Pulmonary artery endothelial cell (primary cell): ENCODE results near the gene ABCC6. TPM values are rescaled to one million over a fixed set of nuclear protein-coding genes. Genes with fewer than 3 reads are reported as not detected.
"Not testable (repeated sequence)": the region's sequence is repeated elsewhere in the genome, so short reads cannot be mapped to it uniquely, and the experiment has no call there.

Source experiments
- DNase-seq: peaks from one replicate; pipeline ENCODE4 v3.0.0-alpha.2; 2011; ENCODE audit warnings: low read depth, low spot score
- total RNA-seq: library from RNA; depleted of rRNA; stranded (reverse); fragments of >200 nt; gene quantifications from 2 replicates; pipeline ENCODE4 v1.2.3, GENCODE V29; 2014

The ABCC6 gene
- total RNA-seq, 1 donor from 2014 or later, result 0.20 TPM

DNA sequence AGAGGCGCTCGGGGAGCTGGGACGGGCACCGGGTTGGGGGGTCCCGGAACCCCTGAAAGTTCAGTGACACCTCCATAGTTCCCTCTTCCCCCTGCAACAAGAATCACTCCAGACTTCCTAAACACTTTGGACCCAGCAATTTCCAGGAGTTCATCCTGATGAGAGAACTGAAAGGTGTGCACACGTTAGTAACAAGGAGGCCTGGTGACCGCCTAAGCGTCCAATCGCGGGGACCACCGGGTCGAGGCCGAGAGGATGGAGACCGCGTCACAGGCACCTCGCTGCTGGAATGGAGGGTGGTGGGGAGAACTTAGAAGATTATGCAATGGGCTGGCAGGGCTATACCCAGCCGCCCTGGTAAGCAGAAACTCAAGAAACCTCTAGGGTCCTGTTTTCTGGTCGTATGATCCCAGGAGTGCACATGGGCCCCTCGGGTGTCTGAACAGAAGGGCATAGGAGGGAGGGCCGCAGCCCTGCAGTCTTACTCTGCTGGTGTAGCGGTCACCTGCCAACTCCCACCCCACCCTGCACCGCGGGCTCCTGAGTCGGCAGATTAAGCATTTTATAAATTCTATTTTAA, 458 bp upstream of the ABCC6 start:
- DNase-seq, result not testable (repeated sequence)

DNA sequence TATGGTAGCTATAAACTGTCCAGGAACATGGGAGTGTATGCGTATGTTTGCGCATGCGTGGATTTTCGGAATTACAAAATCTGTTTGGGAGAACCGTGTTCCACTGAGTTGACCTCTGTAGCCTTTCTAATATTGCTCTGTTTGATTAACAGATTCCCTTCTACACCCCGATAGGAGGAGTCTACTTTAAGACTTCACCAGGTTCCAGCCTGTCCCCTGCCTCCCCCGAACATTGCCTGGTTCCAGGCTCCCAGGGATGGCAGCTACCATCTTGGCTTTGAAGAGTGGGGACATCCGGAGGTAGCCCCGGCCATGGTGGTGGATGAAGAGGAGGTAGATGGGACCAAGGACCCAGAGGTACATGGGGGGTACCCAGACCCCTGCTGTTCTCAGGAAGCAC, 1.9 kb downstream of the ABCC6 start:
- DNase-seq, result not testable (repeated sequence)

DNA sequence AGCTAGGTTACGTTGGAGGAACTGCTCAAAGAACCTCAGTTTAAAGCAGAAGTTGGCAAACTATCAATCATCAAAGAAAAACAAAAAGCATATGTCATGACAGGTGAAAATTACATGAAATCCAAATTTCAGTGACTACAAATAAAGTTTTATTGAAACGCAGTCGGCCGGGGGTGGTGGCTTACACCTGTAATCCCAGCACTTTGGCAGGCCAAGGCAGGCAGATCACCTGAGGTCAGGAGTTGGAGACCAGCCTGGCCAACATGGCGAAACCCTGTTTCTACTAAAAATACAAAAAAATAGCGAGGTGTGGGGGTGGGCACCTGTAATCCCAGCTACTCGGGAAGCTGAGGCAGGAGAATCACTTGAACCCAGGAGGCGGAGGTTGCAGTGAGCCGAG, 2.8 kb downstream of the ABCC6 start:
- DNase-seq, result not testable (repeated sequence)

DNA sequence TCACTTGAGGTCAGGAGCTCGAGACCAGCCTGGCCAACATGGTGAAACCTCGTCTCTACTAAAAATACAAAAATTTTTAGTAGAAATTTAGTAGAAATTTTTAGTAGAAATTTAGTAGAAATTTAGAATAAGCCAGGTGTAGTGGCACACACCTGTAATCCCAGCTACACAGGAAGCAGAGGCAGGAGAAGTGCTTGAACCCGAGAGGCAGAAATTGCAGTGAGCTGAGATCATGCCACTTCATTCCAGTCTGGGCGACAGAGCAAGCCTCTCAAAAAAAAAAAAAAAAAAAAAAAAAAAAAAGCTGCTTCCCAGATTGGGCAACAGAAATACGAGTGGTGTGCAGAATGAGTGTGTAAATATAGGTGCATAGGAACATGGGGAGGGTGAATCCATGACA, 4.5 kb downstream of the ABCC6 start:
- not testable (repeated sequence) for DNase-seq

DNA sequence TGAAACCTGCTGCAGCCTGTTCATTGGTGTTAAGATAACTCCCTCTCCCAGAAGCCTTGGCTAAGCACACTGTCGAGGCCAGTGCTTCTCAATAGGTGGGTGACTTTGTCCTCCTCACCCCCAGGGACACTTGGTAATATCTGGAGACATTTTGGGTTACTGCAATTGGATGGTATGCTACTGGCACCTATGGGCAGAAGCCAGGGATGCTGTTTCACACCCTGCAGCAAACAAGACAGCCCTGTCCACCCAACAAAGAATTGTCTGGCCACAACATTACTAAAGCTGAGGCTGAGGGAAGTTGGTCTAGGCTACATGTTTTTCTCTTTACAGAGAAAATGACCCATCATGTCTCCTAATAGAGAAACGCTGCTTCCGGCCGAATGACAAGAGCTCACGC, 4.9 kb downstream of the ABCC6 start:
- not testable (repeated sequence) for DNase-seq

DNA sequence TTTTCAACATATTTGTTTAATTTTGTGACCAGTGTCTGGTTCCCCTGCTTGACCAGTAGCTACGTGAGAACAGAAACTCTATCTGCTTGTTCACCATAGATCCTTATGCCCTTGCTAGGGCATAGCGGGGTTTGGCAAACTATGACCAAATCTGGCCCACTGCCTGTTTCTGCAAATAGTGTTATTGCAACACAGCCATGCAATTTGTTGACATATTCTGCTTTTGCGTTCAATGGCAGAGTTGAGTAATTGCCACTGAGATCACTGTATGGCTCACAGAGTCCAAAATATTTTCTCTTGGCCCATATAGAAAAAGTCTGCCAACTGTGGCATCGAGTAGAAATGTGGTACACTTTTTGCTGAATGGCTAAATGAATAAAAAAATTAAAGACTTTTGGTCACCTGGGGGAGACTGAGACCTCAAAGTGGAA, 9.4 kb downstream of the ABCC6 start:
- DNase-seq, result not testable (repeated sequence)

DNA sequence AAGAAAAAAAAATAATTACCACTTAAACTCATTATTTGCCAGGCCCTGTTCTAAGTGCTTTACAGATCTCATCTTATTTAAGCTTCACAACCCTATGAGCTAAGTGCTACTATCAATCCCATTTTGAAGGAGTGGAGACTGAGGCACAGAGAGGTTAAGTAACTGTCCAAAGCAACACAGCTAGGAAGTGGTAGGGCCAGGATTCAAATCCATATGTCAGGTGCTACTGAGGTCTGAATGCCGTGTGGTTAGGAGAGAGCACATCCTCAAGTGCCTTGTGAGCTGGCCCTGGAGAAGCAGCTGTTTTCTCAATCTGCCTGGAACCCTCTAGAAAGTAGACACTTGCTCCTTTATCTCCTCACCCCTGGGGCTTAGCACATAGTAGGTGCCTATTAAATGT, 11.9 kb downstream of the ABCC6 start:
- not testable (repeated sequence) for DNase-seq

DNA sequence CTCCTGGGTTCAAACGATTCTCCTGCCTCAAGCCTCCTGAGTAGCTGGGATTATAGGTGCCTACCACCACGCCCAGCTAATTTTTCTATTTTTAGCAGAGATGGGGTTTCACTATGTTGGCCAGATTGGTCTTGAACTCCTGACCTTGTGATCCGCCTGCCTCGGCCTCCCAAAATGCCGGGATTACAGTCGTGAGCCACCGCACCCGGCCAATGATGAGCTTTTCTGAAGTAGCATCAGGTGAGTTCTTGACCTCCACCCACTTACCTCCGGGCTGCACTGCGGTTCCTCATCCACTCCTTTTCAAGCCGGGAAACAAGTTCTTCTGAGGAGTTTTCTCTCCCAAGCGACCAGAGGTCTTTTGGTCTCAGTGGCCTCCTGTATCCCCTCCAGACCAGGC, 14.8 kb downstream of the ABCC6 start:
- DNase-seq, result not testable (repeated sequence)

DNA sequence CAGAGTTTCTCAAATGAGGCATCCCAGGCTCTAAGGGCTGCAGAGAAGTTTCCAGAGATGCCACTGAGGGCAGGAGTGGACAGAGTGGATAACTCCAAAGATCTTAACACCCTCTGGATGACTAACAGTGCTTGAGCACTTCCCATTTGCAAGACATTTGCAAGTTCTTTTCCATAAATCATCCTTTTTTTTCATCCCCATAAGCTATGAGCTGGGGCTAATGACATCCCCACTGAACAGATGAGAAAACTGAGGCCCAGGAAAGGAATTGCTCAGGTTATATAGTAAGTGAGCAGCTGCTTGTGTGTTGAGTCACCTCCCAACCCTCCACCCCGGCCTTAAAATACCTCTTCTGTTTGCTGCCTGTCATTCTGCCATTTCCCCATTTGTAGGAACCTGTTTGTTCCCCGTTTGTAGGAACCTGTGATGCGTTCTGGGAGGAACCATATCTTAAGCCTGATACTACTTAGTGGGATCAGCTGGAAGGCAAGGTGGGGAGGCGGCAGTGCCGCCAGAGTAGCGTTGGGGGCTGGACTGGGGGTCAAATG, 15.4 kb downstream of the ABCC6 start:
- not testable (repeated sequence) for DNase-seq

DNA sequence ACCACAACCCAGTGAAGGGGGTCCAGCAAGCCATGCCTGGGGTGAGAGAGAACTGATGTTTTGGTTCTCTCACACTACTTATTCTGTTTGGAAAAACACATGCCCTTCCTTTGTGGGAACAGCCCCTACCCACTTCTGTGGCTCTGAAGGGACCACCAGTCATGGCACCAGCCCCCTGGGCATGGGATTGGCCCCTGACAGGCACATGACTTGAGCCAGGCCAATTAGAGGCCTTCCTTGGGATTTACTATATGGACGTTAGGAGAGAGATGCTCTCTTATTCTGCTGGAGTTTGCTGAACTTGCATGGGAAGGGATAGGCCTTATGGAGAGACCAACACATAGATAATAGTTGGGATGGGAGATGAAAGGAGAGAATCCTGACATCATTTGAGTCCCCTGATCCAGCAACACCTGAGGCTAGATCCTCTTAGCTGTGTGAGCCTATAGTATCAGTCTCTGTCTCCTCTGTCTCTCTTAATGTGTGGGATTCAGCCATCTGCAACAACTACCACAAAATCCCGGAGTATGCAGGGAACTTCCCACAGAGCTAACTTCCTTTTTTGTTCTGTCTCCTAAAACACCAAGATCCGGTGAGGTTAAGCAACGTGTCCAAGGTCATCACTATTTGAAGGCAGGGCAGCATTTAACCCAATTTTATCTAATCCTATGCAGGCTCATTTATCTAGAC, 16.1 kb downstream of the ABCC6 start:
- not testable (repeated sequence) for DNase-seq

DNA sequence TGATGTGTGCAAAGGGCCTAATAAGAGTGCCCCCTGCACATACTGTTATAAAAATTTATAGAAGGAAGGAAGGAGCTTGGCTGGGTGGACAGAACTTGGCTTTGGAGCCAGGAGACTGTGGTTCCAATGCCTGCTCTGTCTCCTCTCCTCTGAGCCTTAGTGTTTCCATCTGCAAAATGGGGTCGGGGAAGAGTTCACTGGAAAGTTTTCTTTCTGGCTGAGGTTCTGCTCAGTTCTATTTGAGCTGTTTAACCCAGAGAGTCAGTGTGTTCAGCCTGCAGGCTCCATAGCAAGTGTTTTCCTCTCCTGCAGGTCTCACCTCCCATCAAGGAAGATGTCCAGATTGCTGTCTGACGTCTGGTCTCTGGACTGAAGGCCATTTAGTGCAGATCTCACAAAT, 17.4 kb downstream of the ABCC6 start:
- not testable (repeated sequence) for DNase-seq

DNA sequence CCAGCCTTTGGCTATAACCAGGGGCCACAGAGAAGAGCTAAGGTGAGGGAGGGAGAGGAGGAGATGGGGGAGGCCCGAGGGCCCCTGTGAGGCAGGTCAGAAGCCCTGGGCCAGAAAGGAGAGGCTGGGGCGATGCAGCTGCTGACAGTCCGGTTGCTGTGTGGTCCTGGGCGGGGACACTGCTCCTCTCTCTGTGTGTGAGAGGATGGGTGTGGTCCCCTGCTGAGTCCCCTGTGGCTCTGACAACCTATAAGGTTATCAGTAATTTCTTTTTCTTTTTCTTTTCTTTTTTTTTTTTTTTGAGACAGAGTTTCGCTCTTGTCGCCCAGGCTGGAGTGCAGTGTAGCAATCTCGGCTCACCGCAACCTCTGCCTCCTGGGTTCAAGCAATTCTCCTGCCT, 18.7 kb downstream of the ABCC6 start:
- DNase-seq, result not testable (repeated sequence)

DNA sequence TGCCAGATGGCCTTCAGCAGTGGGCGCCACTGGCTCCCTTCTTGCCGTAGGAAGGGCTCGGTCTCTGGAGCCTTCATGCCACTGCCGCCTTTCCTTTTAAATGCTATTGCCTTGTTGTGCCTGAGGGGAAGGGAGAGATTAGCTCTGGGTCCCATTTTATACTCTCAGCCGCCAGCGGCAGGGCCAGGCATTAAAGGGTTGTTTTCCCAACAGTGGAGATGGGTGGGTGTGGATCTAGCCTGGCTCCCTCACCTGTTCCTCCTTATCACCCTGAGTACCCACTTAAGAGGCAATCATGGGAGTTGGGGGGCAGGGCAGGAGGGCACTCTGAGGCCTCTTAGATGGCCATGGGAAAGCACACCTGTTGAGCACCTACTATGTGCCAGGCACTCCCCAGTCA, 19.8 kb downstream of the ABCC6 start:
- DNase-seq, result not testable (repeated sequence)

DNA sequence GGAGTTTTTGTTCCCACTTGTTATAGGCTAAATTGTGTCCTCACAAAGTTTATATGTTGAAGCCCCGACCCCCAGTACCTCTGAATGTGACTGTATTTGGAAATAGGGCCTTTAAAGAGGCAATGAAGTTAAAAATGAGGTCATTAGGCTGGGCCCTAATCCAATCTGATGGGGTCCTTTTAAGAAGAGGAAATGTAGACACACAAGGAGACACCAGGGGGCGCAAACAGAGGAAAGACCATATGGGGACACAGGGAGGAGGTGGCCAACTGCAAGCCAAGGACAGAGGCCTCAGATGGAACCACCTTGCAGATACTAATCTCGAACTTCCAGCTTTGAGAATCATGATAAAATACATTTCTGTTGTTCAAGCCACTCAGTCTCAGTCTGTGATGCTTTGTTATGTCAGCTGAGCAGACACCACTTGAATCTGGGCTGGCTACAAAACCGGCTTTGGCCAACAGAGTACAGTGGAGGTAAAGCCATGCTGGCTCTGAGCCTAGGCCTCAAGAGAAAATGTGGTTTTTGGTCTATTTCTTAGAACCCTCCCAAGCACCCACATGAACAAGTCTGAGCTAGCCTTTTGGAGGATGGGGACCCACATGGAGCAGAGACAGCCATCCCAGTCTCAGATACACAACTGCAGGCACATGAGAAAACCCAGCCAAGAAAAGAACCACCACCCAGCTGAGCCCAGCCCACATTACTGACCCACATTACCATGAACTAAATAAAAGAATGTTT, 20.7 kb downstream of the ABCC6 start:
- not testable (repeated sequence) for DNase-seq

DNA sequence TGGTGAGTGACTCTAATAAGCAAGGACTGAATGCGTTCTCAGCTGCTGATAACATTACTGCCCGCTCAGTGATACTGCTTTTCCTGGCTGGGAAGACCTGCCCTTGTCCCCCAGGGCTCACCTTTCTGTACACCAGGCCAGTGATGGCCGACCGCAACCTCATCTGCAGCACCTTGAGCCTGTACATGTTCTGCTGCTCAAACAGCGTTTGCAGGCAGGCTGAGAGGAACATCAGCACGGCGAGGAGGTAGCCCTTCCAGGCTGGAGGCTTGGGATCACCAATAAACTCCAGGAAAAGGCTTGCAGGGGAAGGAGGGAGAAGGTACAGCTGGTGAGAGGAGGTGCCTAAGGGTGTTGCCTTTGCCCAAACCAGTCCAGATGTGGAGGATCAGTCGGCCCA, 21.4 kb downstream of the ABCC6 start:
- not testable (repeated sequence) for DNase-seq

DNA sequence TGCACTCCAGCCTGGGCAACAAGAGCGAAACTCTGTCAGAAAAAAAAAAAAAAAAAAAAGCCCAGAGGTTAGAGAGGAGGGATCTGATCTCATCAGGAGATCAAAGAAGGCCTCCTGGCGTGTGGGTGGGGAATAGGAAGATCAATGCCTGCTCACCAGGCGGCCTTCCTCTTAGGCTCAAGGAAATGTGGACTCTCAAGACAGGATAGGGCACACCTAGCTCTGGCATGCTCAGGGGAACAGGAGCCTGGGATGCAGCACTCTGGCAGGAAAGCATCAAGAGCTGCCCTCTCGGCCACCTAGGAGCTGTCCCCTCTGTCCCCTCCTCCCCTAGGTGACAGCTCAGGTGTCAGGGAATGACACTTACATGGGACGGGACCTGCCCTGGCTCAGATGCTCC, 22.9 kb downstream of the ABCC6 start:
- not testable (repeated sequence) for DNase-seq

DNA sequence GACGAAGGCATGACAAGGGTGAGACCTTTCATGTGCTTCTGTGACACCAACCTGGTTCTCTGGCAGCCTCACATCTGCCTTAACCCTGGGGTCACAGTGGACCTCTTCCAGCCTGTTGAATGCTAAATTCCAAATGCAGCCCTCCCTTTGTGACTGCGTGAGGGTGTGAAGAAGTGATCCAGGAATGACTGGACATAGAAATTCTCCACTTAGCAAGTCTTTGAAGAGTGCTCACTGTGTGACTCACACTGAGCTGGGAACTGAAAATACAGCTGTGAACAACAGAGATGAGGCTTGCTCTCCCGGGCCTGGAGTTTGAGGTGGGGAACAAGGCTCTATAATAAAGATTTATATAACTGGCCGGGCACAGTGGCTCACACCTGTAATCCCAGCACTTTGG, 23.9 kb downstream of the ABCC6 start:
- not testable (repeated sequence) for DNase-seq

DNA sequence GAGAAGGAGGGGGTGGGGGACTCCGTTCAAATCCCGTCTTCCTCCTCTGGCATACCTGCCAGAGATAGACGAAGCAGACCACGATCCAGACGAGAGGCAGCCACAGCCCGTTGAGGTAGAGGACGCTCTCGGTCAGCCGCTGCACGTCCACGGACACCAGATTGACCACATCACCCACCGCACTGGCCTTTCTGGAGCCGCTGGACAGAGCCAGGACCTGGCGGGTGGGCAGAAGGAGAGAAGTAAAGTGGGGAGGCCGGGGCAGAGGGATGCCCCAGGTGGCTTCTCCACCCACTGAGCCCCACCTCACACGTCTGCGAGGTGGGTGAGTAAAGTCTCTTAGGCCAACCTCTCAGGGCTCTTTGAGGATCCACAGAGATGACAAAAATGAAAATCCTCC, 25.3 kb downstream of the ABCC6 start:
- DNase-seq, result no peak

DNA sequence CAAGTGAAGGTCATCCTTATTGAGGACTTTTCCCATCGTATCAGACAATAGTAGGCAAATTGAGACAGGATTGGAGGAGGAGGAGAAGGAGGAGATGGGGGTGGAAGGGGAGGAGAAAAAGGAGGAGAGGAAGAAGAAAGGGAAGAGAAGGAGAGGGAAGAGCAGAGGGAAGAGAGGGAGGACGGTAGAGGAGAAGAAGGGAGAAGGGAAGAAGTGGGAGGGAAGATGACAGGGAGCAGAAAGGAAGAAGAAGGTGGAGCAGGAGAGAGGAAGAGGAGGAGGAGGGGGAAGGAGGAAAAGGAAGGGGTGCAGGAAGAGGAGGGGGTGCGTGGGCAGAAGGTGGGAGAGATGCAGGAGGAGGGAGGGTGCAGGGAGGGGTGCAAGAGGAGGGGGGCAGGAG, 26.0 kb downstream of the ABCC6 start:
- no peak for DNase-seq

DNA sequence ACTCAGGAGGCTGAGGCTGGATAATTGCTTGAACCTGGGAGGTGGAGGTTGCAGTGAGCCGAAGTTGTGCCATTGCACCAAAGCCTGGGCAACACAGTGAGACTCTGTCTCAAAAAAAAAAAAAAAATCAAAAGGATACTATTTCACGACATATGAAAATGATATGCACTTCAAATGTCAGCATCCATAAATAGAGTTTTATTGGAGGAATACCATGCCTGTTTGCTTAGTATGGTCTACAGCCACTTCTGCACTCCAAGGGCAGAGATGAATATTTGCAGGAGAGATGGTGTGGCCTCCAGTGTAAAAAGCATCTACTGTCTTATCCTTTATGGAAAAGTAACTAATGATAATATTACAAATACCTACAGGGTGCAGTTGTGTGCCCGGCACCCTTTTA, 27.2 kb downstream of the ABCC6 start:
- no peak for DNase-seq

DNA sequence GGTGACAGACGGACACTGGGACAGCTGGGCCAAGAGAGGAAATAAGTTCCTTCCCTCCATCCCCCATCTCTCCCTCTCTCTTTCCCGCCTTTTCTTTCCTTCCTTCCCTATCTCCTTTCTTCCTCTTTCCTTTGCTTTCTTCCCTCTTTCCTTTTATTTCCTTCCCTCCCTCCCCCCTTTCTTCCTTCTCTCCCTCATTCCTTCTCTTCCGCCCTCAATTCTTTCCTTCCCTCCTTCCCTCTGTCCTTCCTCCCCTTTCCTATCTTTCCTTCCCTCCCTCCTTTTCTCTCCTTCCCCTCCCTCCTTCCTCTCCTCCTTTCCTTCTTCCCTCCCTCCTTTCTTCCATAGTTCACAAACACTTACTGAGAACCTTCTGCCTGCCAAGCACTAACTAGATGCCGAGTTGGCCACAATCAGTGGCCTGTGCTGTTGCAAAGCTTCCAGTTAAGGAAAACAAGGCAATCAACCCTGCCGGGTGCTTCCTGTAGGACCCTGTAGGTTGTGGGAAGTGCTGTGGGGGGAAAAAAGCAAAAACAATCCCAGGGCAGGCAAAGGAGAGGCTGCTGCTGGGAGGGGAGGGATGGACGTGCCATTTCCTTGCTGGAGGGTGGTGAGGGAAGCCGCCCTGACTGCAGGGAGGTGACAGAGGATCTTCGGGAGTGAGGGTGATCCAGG, 31.7 kb downstream of the ABCC6 start:
- no peak for DNase-seq

DNA sequence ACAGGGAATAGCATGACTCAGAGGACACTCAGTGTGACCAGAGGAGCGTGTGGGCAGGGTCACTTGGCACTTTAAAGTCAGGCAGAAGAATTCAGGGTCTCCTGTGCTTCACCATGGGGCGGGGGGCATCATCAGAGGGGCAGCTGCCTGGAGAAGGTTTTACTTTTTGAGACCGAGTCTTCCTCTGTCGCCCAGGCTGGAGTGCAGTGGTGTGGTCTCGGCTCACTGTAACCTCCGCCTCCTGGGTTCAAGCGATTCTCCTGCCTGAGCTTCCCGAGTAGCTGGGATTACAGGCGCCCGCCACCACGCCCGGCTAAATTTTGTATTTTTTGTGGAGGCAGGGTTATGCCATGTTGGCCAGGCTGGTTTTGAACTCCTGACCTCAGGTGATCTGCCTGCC, 32.3 kb downstream of the ABCC6 start:
- not testable (repeated sequence) for DNase-seq
